Measurements from ENCODE around the gene ACTA2.

Gene ACTA2

GRCh38 chr10:88920198-88920597, 32.4 kb downstream of the ACTA2 start:
- no peak overlapping the region for H3K4me3 ChIP-seq (ENCODE audit: low read depth, low read length)
- H3K27me3 ChIP-seq (ENCODE audit: control insufficient read depth, insufficient read depth, low read length), result no peaks in the 10 kb centered on the region
- no peak overlapping the region for H2AFZ ChIP-seq
- no peaks in the 10 kb centered on the region for H3K9me3 ChIP-seq (ENCODE audit: control insufficient read depth, low read length)
- no peaks in the 10 kb centered on the region for H3K79me2 ChIP-seq
- H3K9ac ChIP-seq, result no peak overlapping the region
- no peaks in the 10 kb centered on the region for H3K36me3 ChIP-seq (ENCODE audit: control insufficient read depth, insufficient read depth, low read length)
- H3K4me2 ChIP-seq (ENCODE audit: low read length), result no peak overlapping the region
- TF ChIP-seq CTCF (IDR thresholded peaks at IDR 0.05), result no peak
- H3K27ac ChIP-seq, result no peak overlapping the region
- H3K4me1 ChIP-seq, result no peaks in the 10 kb centered on the region

- Histone ChIP-seq H3K36me3 (ENCODE audit: control insufficient read depth, insufficient read depth, low read length) (no peaks in the 10 kb centered on the region), H3K9me3 (ENCODE audit: control insufficient read depth, low read length) (no peaks in the 10 kb centered on the region), H3K4me1 (no peaks in the 10 kb centered on the region), H3K4me2 (ENCODE audit: low read length) (no peak overlapping the region), H3K79me2 (no peaks in the 10 kb centered on the region), H2AFZ (no peak overlapping the region), H3K27me3 (ENCODE audit: control insufficient read depth, insufficient read depth, low read length) (no peaks in the 10 kb centered on the region), H3K9ac (no peak overlapping the region), H3K27ac (no peak overlapping the region), H3K4me3 (ENCODE audit: low read depth, low read length) (no peak overlapping the region)
- TF ChIP-seq CTCF (IDR thresholded peaks at IDR 0.05), result no peak
Observed at GRCh38 chr10:88919041-88919440, 33.5 kb downstream of the ACTA2 start.

GRCh38 chr10:88918191-88918905, 34.2 kb downstream of the ACTA2 start:
- Histone ChIP-seq H3K4me2 (ENCODE audit: low read length) (no peak overlapping the region), H3K27me3 (ENCODE audit: control insufficient read depth, insufficient read depth, low read length) (no peaks in the 10 kb centered on the region), H3K9ac (no peak overlapping the region), H2AFZ (no peak overlapping the region), H3K27ac (no peak overlapping the region), H3K4me1 (no peaks in the 10 kb centered on the region), H3K9me3 (ENCODE audit: control insufficient read depth, low read length) (no peaks in the 10 kb centered on the region), H3K36me3 (ENCODE audit: control insufficient read depth, insufficient read depth, low read length) (no peaks in the 10 kb centered on the region), H3K4me3 (ENCODE audit: low read depth, low read length) (no peak overlapping the region), H3K79me2 (no peaks in the 10 kb centered on the region)
- no peak for TF ChIP-seq CTCF (IDR thresholded peaks at IDR 0.05)

GRCh38 chr10:88916986-88917385, 35.6 kb downstream of the ACTA2 start:
- H3K79me2 ChIP-seq, result no peaks in the 10 kb centered on the region
- H3K4me1 ChIP-seq, result no peaks in the 10 kb centered on the region
- no peak overlapping the region for H3K4me3 ChIP-seq (ENCODE audit: low read depth, low read length)
- H3K27me3 ChIP-seq (ENCODE audit: control insufficient read depth, insufficient read depth, low read length), result no peaks in the 10 kb centered on the region
- no peak overlapping the region for H3K9ac ChIP-seq
- no peaks in the 10 kb centered on the region for H3K9me3 ChIP-seq (ENCODE audit: control insufficient read depth, low read length)
- H2AFZ ChIP-seq, result no peak overlapping the region
- no peaks in the 10 kb centered on the region for H3K36me3 ChIP-seq (ENCODE audit: control insufficient read depth, insufficient read depth, low read length)
- no peak overlapping the region for H3K27ac ChIP-seq
- TF ChIP-seq CTCF (IDR thresholded peaks at IDR 0.05), result no peak
- H3K4me2 ChIP-seq (ENCODE audit: low read length), result no peak overlapping the region

GRCh38 chr10:88916231-88916630, 36.3 kb downstream of the ACTA2 start:
- Histone ChIP-seq H2AFZ (no peak overlapping the region), H3K9me3 (ENCODE audit: control insufficient read depth, low read length) (no peaks in the 10 kb centered on the region), H3K79me2 (no peaks in the 10 kb centered on the region), H3K4me1 (no peaks in the 10 kb centered on the region), H3K36me3 (ENCODE audit: control insufficient read depth, insufficient read depth, low read length) (no peaks in the 10 kb centered on the region), H3K27me3 (ENCODE audit: control insufficient read depth, insufficient read depth, low read length) (no peaks in the 10 kb centered on the region), H3K9ac (no peak overlapping the region), H3K27ac (no peak overlapping the region), H3K4me2 (ENCODE audit: low read length) (no peak overlapping the region), H3K4me3 (ENCODE audit: low read depth, low read length) (no peak overlapping the region)
- TF ChIP-seq CTCF (IDR thresholded peaks at IDR 0.05), result no peak
